GM12873 (cell line): Measurements from ENCODE around the gene DDAH1.

Experiments used
- CTCF ChIP-seq: IDR thresholded peaks from 2 replicates; pipeline ENCODE4 v1.5.1; 2012; ENCODE audit warnings: low read depth, mild to moderate bottlenecking, moderate library complexity, low read length, control low read depth; ENCODE audit not compliant: insufficient read depth; ENCODE audit errors: missing control alignments

Gene DDAH1

GRCh38 chr1:85343213-85343611, 121.7 kb downstream of the DDAH1 start:
- TF ChIP-seq CTCF: no peak

GRCh38 chr1:85342207-85342606, 122.8 kb downstream of the DDAH1 start:
- TF ChIP-seq CTCF: no peak

DNA sequence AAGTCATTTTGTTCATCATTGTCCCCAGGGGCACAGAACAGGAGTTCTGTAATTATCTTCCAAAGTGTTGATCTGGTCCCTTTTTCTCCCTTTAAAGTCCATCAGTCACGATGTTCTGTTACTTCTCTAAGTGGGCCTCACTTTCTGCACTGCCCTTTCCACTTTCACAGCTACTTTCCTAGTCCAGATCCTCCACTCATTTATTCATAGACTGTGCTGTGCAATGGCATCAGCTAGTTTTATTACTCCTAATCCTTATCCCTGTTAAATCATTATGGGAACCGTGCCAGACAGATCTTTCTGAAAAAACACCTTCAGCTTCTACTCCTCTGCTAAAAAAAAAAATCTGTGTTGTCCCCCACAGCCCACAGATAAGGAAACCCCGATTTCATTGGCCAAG, 124.5 kb downstream of the DDAH1 start:
- no peak for TF ChIP-seq CTCF

DNA sequence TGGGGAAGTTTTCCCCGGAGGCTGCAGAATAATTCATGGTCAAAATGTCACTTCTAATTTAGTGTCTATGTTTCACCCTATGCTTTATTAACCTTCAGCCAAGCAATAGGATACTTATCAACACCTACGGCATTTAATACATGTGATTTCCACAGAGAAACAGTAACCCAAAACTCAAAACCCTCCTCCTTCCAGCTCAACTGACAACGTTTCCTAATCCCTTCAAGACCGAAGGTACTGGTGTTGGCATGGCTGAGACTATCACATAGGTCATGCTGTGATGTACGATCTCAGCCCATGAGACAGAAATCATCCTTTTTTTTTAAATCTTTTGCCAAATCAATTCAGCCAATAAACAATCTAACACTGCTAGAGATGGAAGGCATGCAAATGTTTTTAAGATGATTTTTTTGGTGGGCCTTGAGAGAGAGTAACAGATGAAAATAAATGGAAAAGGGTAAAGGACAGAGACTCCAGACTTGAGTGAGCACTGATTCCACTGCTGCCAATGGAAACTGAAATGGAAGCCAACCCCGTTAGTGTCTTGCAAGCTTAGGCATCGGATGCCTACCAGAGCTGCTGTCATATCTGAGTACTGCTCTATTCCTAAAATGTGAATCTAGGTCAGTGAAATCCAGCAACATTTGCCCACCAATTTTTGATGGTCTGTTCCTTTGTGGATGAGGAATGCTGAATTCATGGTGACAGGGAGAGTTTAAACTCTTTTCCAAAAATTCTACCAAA, 125.1 kb downstream of the DDAH1 start:
- TF ChIP-seq CTCF: no peak

- TF ChIP-seq CTCF: no peak
These were observed 125.9 kb downstream of the DDAH1 start for GRCh38 chr1:85339089-85339488.

DNA sequence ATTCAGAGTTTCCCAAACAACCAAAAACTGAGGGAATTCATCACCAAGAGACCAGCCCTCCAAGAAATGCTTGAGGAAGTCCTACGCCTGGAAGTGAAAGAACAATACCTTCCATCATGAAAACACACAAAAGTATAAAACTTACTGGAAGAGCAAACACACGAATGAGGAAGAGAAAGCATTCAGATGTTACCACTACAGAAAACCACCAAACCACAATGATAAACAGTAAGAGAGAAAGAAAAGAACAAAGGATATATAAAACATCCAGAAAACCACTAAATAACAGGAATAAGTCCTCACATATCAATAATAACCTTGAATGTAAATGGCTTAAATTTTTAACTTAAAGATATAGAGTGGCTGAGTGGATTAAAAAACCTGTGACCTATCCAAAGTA, 130.0 kb downstream of the DDAH1 start:
- TF ChIP-seq CTCF: no peak

DNA sequence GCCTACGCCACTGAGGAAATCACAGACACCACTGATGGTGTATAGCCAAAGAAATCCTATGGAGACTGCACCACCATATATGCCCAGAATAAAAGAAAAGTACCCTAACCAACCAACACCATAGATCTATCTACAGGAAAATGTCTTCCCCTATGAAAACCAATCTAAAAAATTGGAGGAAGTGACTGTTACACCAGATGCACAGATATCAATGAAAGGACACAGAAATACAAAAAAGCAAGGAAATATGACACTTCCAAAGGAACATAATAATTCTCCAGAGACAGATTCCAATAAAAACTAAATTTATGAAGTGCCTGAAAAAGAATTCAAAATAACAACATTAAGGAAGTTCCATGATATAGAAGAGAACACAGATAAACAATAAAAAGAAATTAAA, 131.8 kb downstream of the DDAH1 start:
- TF ChIP-seq CTCF: no peak
